Measurements from ENCODE around the gene TUBGCP6. TPM values are rescaled to one million over a fixed set of nuclear protein-coding genes. Genes with fewer than 3 reads are reported as not detected.
A peak's percentile ranks its signal among the peaks of the same experiment; 100 is the strongest.

The TUBGCP6 gene
- total and polyA plus RNA-seq, 9 donors = 21.4 to 35.3 (median 26.2) TPM

- H3K36me3 ChIP-seq (ENCODE audit: control insufficient read depth, insufficient read depth, low read length) = peaks cover 44% of the 10 kb centered on the region
Observed at GRCh38 chr22:50201191-50202129, 43.4 kb downstream of the TUBGCP6 start.

GRCh38 chr22:50200461-50201190, 44.2 kb downstream of the TUBGCP6 start, which contains the start of gene SELENOO:
Gene SELENOO (plus strand): TSS chr22:50201011. CDS start chr22:50201037, 26 bp downstream.
- H3K4me3 ChIP-seq (ENCODE audit: low read length) = peak within 1 kb of the TSS; percentile 59
- WGBS (ENCODE audit: insufficient coverage) = under 1% methylated on average over 98 of the region's 105 CpGs
- no peak within 1 kb of the TSS for H3K27ac ChIP-seq (ENCODE audit: low read length)
- peak; percentile 96 for DNase-seq
- no peaks in the 10 kb centered on the region for H3K9me3 ChIP-seq (replicated peaks; ENCODE audit: control insufficient read depth, low read depth, low read length)
- no peaks in the 10 kb centered on the region for H3K27me3 ChIP-seq (ENCODE audit: control insufficient read depth, insufficient read depth, low read length)
- peaks cover 16% of the 10 kb centered on the region for H3K4me1 ChIP-seq (ENCODE audit: control insufficient read depth, insufficient read depth, low read length)
- H3K36me3 ChIP-seq (ENCODE audit: control insufficient read depth, insufficient read depth, low read length) = peaks cover 39% of the 10 kb centered on the region

More at GRCh38 chr22:50201191-50202129, 43.4 kb downstream of the TUBGCP6 start:
- Histone ChIP-seq H3K9me3 (replicated peaks; ENCODE audit: control insufficient read depth, low read depth, low read length) (no peaks in the 10 kb centered on the region), H3K27me3 (ENCODE audit: control insufficient read depth, insufficient read depth, low read length) (no peaks in the 10 kb centered on the region), H3K4me1 (ENCODE audit: control insufficient read depth, insufficient read depth, low read length) (peaks cover 19% of the 10 kb centered on the region), H3K4me3 (ENCODE audit: low read length) (peak overlapping the region; percentile 59), H3K27ac (ENCODE audit: low read length) (no peak overlapping the region)
- under 1% methylated on average over 96 of the region's 115 CpGs for WGBS (ENCODE audit: insufficient coverage)
- DNase-seq = no peak

- Histone ChIP-seq H3K4me1 (ENCODE audit: control insufficient read depth, insufficient read depth, low read length) (peaks cover 16% of the 10 kb centered on the region), H3K27ac (ENCODE audit: low read length) (no peak overlapping the region), H3K27me3 (ENCODE audit: control insufficient read depth, insufficient read depth, low read length) (no peaks in the 10 kb centered on the region), H3K36me3 (ENCODE audit: control insufficient read depth, insufficient read depth, low read length) (peaks cover 42% of the 10 kb centered on the region), H3K9me3 (replicated peaks; ENCODE audit: control insufficient read depth, low read depth, low read length) (no peaks in the 10 kb centered on the region), H3K4me3 (ENCODE audit: low read length) (peak overlapping the region; percentile 53)
- no peak for DNase-seq
- 3% methylated on average over 23 of the region's 34 CpGs for WGBS (ENCODE audit: insufficient coverage)
Observed at GRCh38 chr22:50199829-50200460, 44.9 kb downstream of the TUBGCP6 start.

GRCh38 chr22:50199251-50199721, 45.5 kb downstream of the TUBGCP6 start:
- Histone ChIP-seq H3K4me1 (ENCODE audit: control insufficient read depth, insufficient read depth, low read length) (peaks cover 16% of the 10 kb centered on the region), H3K27ac (ENCODE audit: low read length) (no peak overlapping the region), H3K27me3 (ENCODE audit: control insufficient read depth, insufficient read depth, low read length) (no peaks in the 10 kb centered on the region), H3K36me3 (ENCODE audit: control insufficient read depth, insufficient read depth, low read length) (peaks cover 44% of the 10 kb centered on the region), H3K4me3 (ENCODE audit: low read length) (no peak overlapping the region), H3K9me3 (replicated peaks; ENCODE audit: control insufficient read depth, low read depth, low read length) (no peaks in the 10 kb centered on the region)
- DNase-seq = no peak
- WGBS (ENCODE audit: insufficient coverage) = 66% methylated on average over 12 of the region's 18 CpGs

GRCh38 chr22:50198624-50199017, 46.2 kb downstream of the TUBGCP6 start:
- Histone ChIP-seq H3K4me1 (ENCODE audit: control insufficient read depth, insufficient read depth, low read length) (peaks cover 16% of the 10 kb centered on the region), H3K9me3 (replicated peaks; ENCODE audit: control insufficient read depth, low read depth, low read length) (no peaks in the 10 kb centered on the region), H3K27me3 (ENCODE audit: control insufficient read depth, insufficient read depth, low read length) (no peaks in the 10 kb centered on the region), H3K27ac (ENCODE audit: low read length) (no peak overlapping the region), H3K36me3 (ENCODE audit: control insufficient read depth, insufficient read depth, low read length) (peaks cover 45% of the 10 kb centered on the region), H3K4me3 (ENCODE audit: low read length) (no peak overlapping the region)
- WGBS (ENCODE audit: insufficient coverage) = 82% methylated on average over 14 of the region's 16 CpGs
- DNase-seq = no peak

- 91% methylated on average over 44 of the region's 61 CpGs for WGBS (ENCODE audit: insufficient coverage)
- H3K36me3 ChIP-seq (ENCODE audit: control insufficient read depth, insufficient read depth, low read length) = peaks cover 45% of the 10 kb centered on the region
Observed at GRCh38 chr22:50197856-50198623, 46.8 kb downstream of the TUBGCP6 start.

GRCh38 chr22:50197000-50197800, 47.6 kb downstream of the TUBGCP6 start:
- no peaks in the 10 kb centered on the region for H3K9me3 ChIP-seq (replicated peaks; ENCODE audit: control insufficient read depth, low read depth, low read length)
- DNase-seq = no peak
- H3K4me1 ChIP-seq (ENCODE audit: control insufficient read depth, insufficient read depth, low read length) = peaks cover 14% of the 10 kb centered on the region
- no peaks in the 10 kb centered on the region for H3K27me3 ChIP-seq (ENCODE audit: control insufficient read depth, insufficient read depth, low read length)
- peaks cover 44% of the 10 kb centered on the region for H3K36me3 ChIP-seq (ENCODE audit: control insufficient read depth, insufficient read depth, low read length)
- 84% methylated on average over 16 of the region's 23 CpGs for WGBS (ENCODE audit: insufficient coverage)
- H3K4me3 ChIP-seq (ENCODE audit: low read length) = no peak overlapping the region
- no peak overlapping the region for H3K27ac ChIP-seq (ENCODE audit: low read length)

More at GRCh38 chr22:50197856-50198623, 46.8 kb downstream of the TUBGCP6 start:
- Histone ChIP-seq H3K27ac (ENCODE audit: low read length) (no peak overlapping the region), H3K4me1 (ENCODE audit: control insufficient read depth, insufficient read depth, low read length) (peaks cover 16% of the 10 kb centered on the region), H3K27me3 (ENCODE audit: control insufficient read depth, insufficient read depth, low read length) (no peaks in the 10 kb centered on the region), H3K9me3 (replicated peaks; ENCODE audit: control insufficient read depth, low read depth, low read length) (no peaks in the 10 kb centered on the region), H3K4me3 (ENCODE audit: low read length) (no peak overlapping the region)
- no peak for DNase-seq

GRCh38 chr22:50196256-50196655, 48.6 kb downstream of the TUBGCP6 start:
- Histone ChIP-seq H3K36me3 (ENCODE audit: control insufficient read depth, insufficient read depth, low read length) (peaks cover 44% of the 10 kb centered on the region), H3K27me3 (ENCODE audit: control insufficient read depth, insufficient read depth, low read length) (no peaks in the 10 kb centered on the region), H3K9me3 (replicated peaks; ENCODE audit: control insufficient read depth, low read depth, low read length) (no peaks in the 10 kb centered on the region), H3K27ac (ENCODE audit: low read length) (no peak overlapping the region), H3K4me3 (ENCODE audit: low read length) (no peak overlapping the region), H3K4me1 (ENCODE audit: control insufficient read depth, insufficient read depth, low read length) (peaks cover 14% of the 10 kb centered on the region)
- no peak for DNase-seq
- WGBS (ENCODE audit: insufficient coverage) = 94% methylated on average over 14 of the region's 18 CpGs

All from muscle of leg (tissue), 11 donors.